Left lobe of liver (tissue), 2 donors: ENCODE data around the gene DNAJB8. TPM values are rescaled to one million over a fixed set of nuclear protein-coding genes. Genes with fewer than 3 reads are reported as not detected.

Experiments used
- ATAC-seq: fragments of 200-7000 bp; cut with Tn5 transposase; one replicate; pipeline ENCODE4 v1.9.1; 2020; ENCODE audit warnings: mild to moderate bottlenecking, moderate library complexity
- DNase-seq: peaks from one replicate; pipeline ENCODE4 v3.0.0-alpha.2; 2020; ENCODE audit warnings: low spot score
- total RNA-seq: library from RNA; stranded (reverse); gene quantifications from one replicate; pipeline ENCODE4 v1.2.1, GENCODE V29; 2021
- donor health status: DM: no; HTN: no; CAD: no; lungs with moderate emphysema.
- donor health status: DM: no; HTN: yes; CAD: no.

DNAJB8 gene
- not detected for total RNA-seq

- no peak for ATAC-seq
Observed at GRCh38 chr3:128466840-128467541, at the start of gene DNAJB8. Gene DNAJB8 (minus strand): TSS chr3:128466890. CDS start chr3:128463245, 3,645 bp downstream.

GRCh38 chr3:128515967-128516366, 49.3 kb upstream of the DNAJB8 start:
- ATAC-seq (no peak), DNase-seq (no peak)

More at GRCh38 chr3:128466840-128467541, at the start of gene DNAJB8:
- DNase-seq = no peak

- ATAC-seq (no peak), DNase-seq (no peak)
Observed at GRCh38 chr3:128508852-128509251, 42.2 kb upstream of the DNAJB8 start.

GRCh38 chr3:128506754-128507153, 40.1 kb upstream of the DNAJB8 start:
- DNase-seq (no peak), ATAC-seq (no peak)

- ATAC-seq (no peak), DNase-seq (no peak)
Observed at GRCh38 chr3:128505771-128506170, 39.1 kb upstream of the DNAJB8 start.

GRCh38 chr3:128504963-128505730, 38.5 kb upstream of the DNAJB8 start:
- no peak for ATAC-seq
- DNase-seq = no peak

GRCh38 chr3:128504533-128504915, 37.8 kb upstream of the DNAJB8 start:
- ATAC-seq (no peak), DNase-seq (no peak)

GRCh38 chr3:128503751-128504532, 37.3 kb upstream of the DNAJB8 start:
- DNase-seq (no peak), ATAC-seq (no peak)

- DNase-seq (no peak), ATAC-seq (peak; percentile 83)
Observed at GRCh38 chr3:128503164-128503651, 36.5 kb upstream of the DNAJB8 start.

- no peak for ATAC-seq
- no peak for DNase-seq
Observed at GRCh38 chr3:128502712-128503111, 36.0 kb upstream of the DNAJB8 start.

DNA sequence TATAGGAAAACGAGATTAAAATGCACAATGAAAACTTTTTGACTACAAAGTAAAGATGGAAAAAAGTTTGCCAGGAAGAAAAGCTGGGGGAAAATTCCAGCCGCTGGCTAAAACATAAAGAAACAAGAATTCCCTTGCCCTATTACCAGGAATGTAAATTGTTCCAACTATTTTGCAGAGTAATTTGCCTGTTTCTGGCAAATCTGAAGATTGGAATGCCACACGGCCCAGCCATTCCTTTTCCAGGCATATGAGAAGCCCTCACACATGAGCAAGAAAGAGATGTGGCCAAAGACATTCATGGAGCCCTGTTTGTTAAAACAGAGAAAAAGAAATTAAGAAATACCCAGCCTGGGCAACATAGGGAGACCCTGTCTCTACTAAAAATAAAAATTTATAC, 34.7 kb upstream of the DNAJB8 start:
- DNase-seq = no peak
- ATAC-seq = no peak

- ATAC-seq (no peak), DNase-seq (peak; percentile 33)
Observed at GRCh38 chr3:128500556-128500955, 33.9 kb upstream of the DNAJB8 start.

DNA sequence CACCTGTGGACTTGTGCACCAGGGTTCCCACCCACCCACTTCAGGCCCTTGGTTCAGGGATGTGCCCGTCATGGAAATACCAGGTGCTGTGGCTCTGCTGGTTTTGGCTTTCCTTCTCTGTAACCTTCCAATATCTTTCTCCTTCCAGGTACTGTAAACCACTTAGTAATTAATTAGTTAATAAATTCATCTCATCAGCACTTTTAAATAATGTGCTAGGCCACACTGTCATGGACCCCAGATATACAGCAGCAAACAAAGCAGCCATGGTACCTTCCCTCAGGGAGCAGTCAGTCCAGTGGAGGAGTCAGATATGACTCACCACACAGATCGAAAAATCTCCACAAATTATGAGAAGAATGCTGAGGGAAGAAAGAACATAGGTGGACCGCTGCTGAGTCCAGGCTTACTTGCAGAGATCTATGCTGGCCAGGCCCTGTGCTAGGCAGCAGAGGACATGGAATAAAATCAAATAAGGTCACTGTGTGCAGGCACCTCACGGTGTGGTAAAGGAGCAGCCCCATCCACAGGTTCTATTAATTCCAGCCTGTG, 33.1 kb upstream of the DNAJB8 start:
- ATAC-seq (no peak), DNase-seq (peak; percentile 16)

DNA sequence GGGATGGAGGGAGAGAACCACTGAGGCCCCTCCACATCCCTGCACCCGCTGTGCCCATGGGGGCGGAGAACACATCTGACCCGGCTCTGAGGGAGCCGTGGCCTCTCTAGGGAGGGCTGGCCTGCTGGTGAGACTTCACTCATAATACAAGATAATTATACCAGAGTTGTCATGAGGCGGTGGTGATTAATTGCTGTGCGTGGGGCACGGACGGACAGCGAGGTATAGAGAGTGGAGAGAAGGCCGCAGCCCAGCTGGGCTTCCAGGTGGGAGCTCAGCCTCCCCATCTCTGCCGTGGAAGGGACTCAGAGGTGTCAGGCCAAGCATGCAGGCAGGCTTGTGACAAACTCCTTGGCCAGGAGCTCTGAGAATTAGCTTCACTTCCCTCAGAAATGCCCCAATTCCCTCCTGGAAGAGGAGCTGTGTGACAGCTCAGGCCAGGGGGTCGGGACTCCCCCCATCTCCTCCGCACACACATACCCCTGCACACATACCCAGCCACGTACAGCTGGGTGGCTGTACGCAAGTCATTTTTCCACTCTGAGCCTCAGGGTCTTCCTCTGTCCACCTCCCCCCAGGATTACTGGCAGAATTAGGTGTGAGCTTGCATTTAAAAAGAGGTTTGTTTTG, 32.3 kb upstream of the DNAJB8 start:
- DNase-seq (peak; percentile 30), ATAC-seq (no peak)

DNA sequence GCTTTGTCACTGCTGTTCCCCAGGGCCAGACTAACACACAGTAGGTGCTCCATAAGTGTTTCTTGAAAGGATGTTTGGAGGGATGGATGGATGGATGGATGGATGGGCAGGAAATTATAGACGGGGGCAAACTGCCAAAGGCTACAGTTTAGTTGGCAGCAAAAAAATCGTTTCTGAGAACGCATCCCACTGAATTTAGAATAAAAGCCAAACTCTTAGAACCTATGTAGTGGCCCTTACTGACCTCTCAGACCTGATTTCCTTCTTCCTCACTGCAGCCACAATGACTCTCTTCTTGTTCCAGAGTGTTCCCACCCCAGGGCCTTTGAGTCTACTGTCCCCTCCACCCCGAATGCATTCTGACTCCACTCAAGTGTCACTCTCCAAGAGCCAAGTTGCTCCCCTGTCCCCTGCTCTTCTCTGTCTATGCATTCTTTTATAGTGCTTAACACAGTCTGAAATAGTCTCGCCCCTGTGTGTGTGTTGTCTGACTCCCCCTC, 31.5 kb upstream of the DNAJB8 start:
- DNase-seq = no peak
- no peak for ATAC-seq

DNA sequence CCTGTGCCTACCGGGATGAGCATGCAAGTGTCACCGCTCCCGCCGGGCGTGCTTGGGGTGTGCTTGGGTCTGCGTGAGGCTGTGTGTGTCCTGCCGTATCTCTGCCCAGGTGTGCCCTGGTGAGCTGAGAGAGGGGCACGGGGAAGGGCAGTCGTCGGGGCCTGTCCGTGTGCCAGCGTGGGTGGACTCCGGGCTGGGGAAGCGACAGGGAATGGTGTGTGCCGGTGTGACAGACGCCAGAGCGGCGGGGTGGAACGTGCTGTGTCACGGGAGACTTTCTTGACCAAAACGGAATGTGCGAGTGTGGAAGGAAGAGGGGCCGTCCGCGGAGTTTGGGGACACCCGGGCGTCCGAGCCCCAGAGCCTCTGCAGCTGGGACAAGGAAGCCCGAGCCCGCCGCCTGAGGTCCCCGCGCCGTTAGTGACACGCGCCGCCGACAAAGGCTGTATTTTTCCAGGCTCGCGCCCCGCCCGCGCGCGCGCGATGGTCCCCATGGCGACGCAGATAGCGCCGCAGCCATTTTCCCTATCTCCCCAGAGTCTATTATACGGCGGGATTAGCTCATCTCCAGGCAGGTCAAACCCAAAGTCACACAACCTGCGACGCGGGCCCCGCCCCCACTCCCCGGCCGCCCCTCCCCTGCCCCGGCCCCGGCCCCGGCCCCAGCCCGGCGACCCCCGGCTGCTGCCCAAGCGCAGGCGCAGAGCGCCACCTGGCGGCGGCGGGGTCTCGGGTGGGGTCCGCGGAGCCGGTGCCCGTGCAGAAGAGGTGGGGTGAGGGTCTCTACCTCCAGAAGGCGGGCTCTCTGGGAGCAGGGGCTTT, 30.8 kb upstream of the DNAJB8 start:
- ATAC-seq (peak; percentile 78), DNase-seq (peak; percentile 61)

- ATAC-seq (peak; percentile 61), DNase-seq (peak; percentile 59)
Observed at GRCh38 chr3:128496602-128497304, 30.1 kb upstream of the DNAJB8 start.

GRCh38 chr3:128496019-128496601, 29.4 kb upstream of the DNAJB8 start:
- ATAC-seq = no peak
- DNase-seq = peak; percentile 42
